Stimulated activated CD4-positive, alpha-beta T cell treated with anti-CD3 and anti-CD28 coated beads, Interleukin-4, amount 100 ng/mL, for 1 hour (primary cell): ENCODE data around the gene ZNF613.
"Not testable (repeated sequence)": the region's sequence is repeated elsewhere in the genome, so short reads cannot be mapped to it uniquely, and the experiment has no call there.

ENCODE experiments used
- DNase-seq: peaks from one replicate; pipeline ENCODE4 v3.0.0-alpha.2; 2020

The ZNF613 gene

GRCh38 chr19:51926784-51927741 lies at the start of gene ZNF613:
TSS of gene ZNF613 (plus strand) at chr19:51927472. CDS start at chr19:51936221, 8,749 bp downstream.
- DNase-seq = peak; percentile 80

GRCh38 chr19:51882518-51882917 lies 44.8 kb upstream of the ZNF613 start:
- no peak for DNase-seq

GRCh38 chr19:51884713-51885112 lies 42.6 kb upstream of the ZNF613 start:
- no peak for DNase-seq

- peak; percentile 68 for DNase-seq
Measured at GRCh38 chr19:51887522-51888498, 39.5 kb upstream of the ZNF613 start, which contains the start of gene ZNF577. TSS of gene ZNF577 (minus strand) at chr19:51887951. CDS start at chr19:51880382, 7,569 bp downstream.

GRCh38 chr19:51889934-51890333 lies 37.3 kb upstream of the ZNF613 start:
- no peak for DNase-seq

- no peak for DNase-seq
Measured at GRCh38 chr19:51891193-51891747, 36.0 kb upstream of the ZNF613 start.

- no peak for DNase-seq
Measured at GRCh38 chr19:51901860-51902259, 25.4 kb upstream of the ZNF613 start.

- DNase-seq = no peak
Measured at GRCh38 chr19:51903192-51903591, 24.1 kb upstream of the ZNF613 start.

- DNase-seq = peak; percentile 81
Measured at GRCh38 chr19:51904331-51905165, 22.7 kb upstream of the ZNF613 start, which contains the start of gene ZNF649. TSS of gene ZNF649 (minus strand) at chr19:51905017. CDS start at chr19:51900107, 4,910 bp downstream.

GRCh38 chr19:51905206-51905605 lies 22.1 kb upstream of the ZNF613 start:
- DNase-seq = no peak

GRCh38 chr19:51905639-51906038 lies 21.6 kb upstream of the ZNF613 start:
- not testable (repeated sequence) for DNase-seq

GRCh38 chr19:51906108-51906507 lies 21.2 kb upstream of the ZNF613 start:
- DNase-seq = not testable (repeated sequence)

- not testable (repeated sequence) for DNase-seq
Measured at GRCh38 chr19:51907981-51908380, 19.3 kb upstream of the ZNF613 start.

GRCh38 chr19:51915324-51915867 lies 11.9 kb upstream of the ZNF613 start:
- no peak for DNase-seq

- DNase-seq = no peak
Measured at GRCh38 chr19:51916167-51916566, 11.1 kb upstream of the ZNF613 start.

- DNase-seq = no peak
Measured at GRCh38 chr19:51919606-51920005, 7.7 kb upstream of the ZNF613 start.

- peak; percentile 4 for DNase-seq
Measured at GRCh38 chr19:51921949-51922348, 5.3 kb upstream of the ZNF613 start.

- DNase-seq = no peak
Measured at GRCh38 chr19:51926426-51926783, 867 bp upstream of the ZNF613 start.

GRCh38 chr19:51927859-51928258 lies 587 bp downstream of the ZNF613 start:
- no peak for DNase-seq

GRCh38 chr19:51931921-51932320 lies 4.6 kb downstream of the ZNF613 start:
- no peak for DNase-seq

- DNase-seq = no peak
Measured at GRCh38 chr19:51938936-51939335, 11.7 kb downstream of the ZNF613 start.
